Measurements from ENCODE around the gene VCX3A.

The VCX3A gene

DNA sequence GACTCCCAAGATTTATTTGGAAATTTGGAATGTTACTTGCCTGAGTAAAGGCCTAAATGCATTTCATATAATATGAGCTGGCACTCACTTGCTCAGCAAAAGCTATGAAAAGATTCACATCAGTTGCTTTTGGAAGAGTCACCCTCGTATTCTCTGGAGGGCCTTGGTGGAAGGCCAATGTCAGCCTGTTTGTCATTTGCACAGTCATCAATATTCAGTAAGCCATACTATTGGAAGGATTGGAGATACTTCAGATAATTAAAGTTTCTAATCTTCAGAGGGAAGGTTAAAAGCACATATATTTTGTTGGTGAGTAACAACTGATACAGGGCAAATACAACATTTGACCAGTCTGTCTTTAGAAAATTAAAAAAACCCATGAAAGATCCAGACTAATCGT lies 36.6 kb downstream of the VCX3A start:
- no peaks in the 10 kb centered on the region for H3K4me1 ChIP-seq (ENCODE audit: control insufficient read depth in 1 of 2, insufficient read depth in 2 of 2, low read length in 2 of 2)
- no peak overlapping the region for H3K4ac ChIP-seq (ENCODE audit: low read depth, low read length)
- H3K27ac ChIP-seq (ENCODE audit: low read depth, low read length), result no peak overlapping the region
- H3K9ac ChIP-seq (ENCODE audit: low read length), result no peak overlapping the region
- WGBS (ENCODE audit: extremely low coverage, insufficient coverage, insufficient read length), result no CpG with 5 or more reads among the region's 2 CpGs
- no peak overlapping the region for H2BK5ac ChIP-seq (ENCODE audit: low read depth, low read length, poor library complexity)
- H3K18ac ChIP-seq (ENCODE audit: low read length), result no peak overlapping the region
- no peaks in the 10 kb centered on the region for H3K36me3 ChIP-seq (ENCODE audit: control insufficient read depth in 1 of 2, insufficient read depth in 2 of 2, low read length in 2 of 2)
- no peak overlapping the region for H2BK12ac ChIP-seq (ENCODE audit: low read length)
- no peak overlapping the region for H3K14ac ChIP-seq (ENCODE audit: low read length)
- no peak overlapping the region for H2BK120ac ChIP-seq (ENCODE audit: insufficient read depth, low read length, poor library complexity)
- no peak overlapping the region for H4K91ac ChIP-seq (ENCODE audit: low read depth, low read length)
- no peak overlapping the region for H3K23ac ChIP-seq (ENCODE audit: low read length)
- peak in 1 of 2 donors; percentile 2 for DNase-seq
- no peak overlapping the region for H3K4me2 ChIP-seq (ENCODE audit: low read length)
- no peaks in the 10 kb centered on the region for H3K79me2 ChIP-seq (ENCODE audit: control insufficient read depth, insufficient read depth, low read length, poor library complexity)
- H4K12ac ChIP-seq (ENCODE audit: low read depth, low read length), result no peak overlapping the region
- no peaks in the 10 kb centered on the region for H3K9me3 ChIP-seq (ENCODE audit: insufficient read depth, low read depth, low read length)
- no peak overlapping the region for H4K8ac ChIP-seq (ENCODE audit: low read depth, low read length)
- no peak overlapping the region for H2AK5ac ChIP-seq (ENCODE audit: low read length)
- no peak overlapping the region for H3K4me3 ChIP-seq (ENCODE audit: low read depth, low read length)
- no peaks in the 10 kb centered on the region for H3K27me3 ChIP-seq (ENCODE audit: insufficient read depth, low read length)
- H3K79me1 ChIP-seq (ENCODE audit: low read length), result no peaks in the 10 kb centered on the region
- no peak overlapping the region for H2AFZ ChIP-seq (ENCODE audit: insufficient read depth, low read length, poor library complexity)
